AG09309 (cell line): ENCODE results near the gene DHRSX.
A peak's percentile ranks its signal among the peaks of the same experiment; 100 is the strongest.
"Not testable (repeated sequence)": the region's sequence is repeated elsewhere in the genome, so short reads cannot be mapped to it uniquely, and the experiment has no call there.

Experiments used
- DNase-seq: peaks from one replicate; pipeline ENCODE4 v3.0.0-alpha.2; 2010; ENCODE audit warnings: low read depth
- H3K4me3 ChIP-seq: 2 replicates; pipeline ENCODE4 v1.5.1; 2011; ENCODE audit warnings: mild to moderate bottlenecking, low read depth, low read length, moderate library complexity; ENCODE audit not compliant: control insufficient read depth
- TF ChIP-seq, protein P1 (sequence below): IDR thresholded peaks from 2 replicates; pipeline ENCODE4 v1.5.1; 2011; ENCODE audit warnings: mild to moderate bottlenecking, low read depth, low read length, inconsistent platforms; ENCODE audit not compliant: insufficient read depth, control insufficient read depth; ENCODE audit errors: missing control alignments

DHRSX gene

DNA sequence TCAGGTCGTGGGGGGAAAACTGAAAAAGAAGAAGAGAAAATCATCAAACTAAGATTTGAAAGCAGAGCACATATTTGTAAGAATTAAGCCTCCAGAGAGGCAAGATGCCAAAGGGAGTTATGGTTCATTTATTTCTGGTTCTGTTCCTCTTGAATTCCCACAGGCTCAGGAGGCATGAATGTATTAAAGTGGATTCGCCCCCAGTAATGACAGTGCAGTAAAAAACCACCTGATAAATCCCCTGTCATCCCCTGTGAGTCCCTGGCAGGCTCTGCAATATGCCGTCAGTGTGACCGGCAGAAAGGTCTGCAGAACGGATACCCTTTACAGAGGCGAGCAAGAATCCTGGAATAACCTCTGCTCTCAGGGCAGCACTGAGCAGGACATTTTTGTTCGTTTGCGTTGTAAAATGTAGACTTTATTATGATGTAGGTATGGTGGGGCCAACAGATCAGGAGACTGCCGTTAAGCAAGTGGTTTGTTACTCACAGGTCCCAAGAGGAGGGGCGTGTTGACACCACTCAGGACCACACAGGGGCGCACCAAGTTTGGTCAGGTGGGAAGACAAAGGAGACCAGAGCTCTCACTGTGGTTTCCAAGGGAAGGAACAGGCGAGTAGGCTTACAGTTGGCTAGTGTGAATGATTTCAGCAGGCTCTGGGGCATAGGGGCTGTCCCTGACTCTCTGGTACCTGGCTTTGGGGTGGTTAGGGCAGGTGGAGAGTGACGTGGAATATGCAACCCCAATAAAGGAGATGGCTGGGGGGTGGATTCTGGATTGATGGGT lies 75.3 kb downstream of the DHRSX start:
- no peak overlapping the region for H3K4me3 ChIP-seq
- TF ChIP-seq, protein P1, sequence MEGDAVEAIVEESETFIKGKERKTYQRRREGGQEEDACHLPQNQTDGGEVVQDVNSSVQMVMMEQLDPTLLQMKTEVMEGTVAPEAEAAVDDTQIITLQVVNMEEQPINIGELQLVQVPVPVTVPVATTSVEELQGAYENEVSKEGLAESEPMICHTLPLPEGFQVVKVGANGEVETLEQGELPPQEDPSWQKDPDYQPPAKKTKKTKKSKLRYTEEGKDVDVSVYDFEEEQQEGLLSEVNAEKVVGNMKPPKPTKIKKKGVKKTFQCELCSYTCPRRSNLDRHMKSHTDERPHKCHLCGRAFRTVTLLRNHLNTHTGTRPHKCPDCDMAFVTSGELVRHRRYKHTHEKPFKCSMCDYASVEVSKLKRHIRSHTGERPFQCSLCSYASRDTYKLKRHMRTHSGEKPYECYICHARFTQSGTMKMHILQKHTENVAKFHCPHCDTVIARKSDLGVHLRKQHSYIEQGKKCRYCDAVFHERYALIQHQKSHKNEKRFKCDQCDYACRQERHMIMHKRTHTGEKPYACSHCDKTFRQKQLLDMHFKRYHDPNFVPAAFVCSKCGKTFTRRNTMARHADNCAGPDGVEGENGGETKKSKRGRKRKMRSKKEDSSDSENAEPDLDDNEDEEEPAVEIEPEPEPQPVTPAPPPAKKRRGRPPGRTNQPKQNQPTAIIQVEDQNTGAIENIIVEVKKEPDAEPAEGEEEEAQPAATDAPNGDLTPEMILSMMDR, result no peak
- DNase-seq, result no peak

DNA sequence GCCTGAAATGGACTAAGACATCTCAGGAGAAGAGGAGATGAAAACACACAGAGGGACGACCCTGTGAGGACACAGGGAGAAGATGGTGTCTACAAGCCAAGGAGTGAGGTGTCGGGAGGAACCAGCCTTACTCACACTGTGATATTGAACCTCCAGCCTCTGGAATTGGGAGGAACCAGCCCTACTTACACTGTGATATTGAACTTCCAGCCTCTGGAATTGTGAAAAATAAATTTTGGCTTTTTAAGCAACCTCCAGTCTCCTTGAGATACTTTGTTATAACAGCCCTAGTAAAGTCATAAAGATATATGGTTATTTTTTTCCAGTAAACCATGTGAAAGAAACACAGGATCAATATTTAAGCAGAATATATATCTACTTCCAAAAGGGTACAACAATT lies 76.5 kb downstream of the DHRSX start:
- no peak overlapping the region for H3K4me3 ChIP-seq
- no peak for DNase-seq
- TF ChIP-seq, protein P1, result no peak

DNA sequence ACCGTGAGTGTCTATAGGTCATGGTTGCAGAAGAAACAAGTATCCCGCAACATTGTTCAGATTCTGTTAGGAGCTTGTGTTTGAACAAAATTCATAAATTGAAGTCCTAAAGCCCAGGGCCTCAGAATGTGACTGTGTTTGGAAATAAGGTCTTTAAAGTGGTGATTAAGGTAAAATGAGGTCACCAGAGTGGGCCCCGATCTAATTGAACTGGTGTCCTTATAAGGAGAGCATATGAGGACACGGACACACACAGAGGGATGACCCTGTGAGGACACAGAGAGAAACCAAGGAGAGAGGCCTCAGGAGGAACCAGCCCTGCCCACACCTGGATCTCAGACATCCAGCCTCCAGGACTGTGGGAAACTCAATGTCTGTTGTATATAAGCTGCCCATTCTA lies 76.9 kb downstream of the DHRSX start:
- TF ChIP-seq, protein P1, result no peak
- no peak for DNase-seq
- H3K4me3 ChIP-seq, result no peak overlapping the region

DNA sequence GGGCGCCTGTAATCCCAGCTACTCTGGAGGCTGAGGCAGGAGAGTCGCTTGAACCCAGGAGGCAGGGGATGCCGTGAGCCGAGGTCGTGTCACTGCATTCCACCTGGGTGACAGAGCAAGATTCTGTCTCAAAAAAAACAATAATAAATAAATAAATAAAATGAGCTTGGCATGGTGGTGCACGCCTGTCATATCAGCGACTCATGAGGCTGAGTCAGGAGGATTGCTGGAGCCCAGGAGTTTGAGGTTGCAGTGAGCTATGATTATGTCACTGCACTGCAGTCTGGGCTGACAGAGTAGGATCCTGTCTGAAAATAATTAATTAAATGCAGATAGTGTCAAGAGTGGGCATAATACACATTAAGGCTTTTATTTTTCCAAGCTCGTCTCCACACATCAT lies 77.5 kb downstream of the DHRSX start:
- no peak overlapping the region for H3K4me3 ChIP-seq
- TF ChIP-seq, protein P1, result no peak
- DNase-seq, result peak; percentile 8

DNA sequence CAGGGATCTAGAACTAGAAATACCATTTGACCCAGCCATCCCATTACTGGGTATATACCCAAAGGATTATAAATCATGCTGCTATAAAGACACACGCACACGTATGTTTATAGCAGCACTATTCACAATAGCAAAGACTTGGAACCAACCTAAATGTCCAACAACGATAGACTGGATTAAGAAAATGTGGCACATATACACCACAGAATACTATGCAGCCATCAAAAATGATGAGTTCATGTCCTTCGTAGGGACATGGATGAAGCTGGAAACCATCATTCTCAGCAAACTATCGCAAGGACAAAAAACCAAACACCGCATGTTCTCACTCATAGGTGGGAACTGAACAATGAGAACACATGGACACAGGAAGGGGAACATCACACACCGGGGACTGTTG lies 81.4 kb downstream of the DHRSX start:
- not testable (repeated sequence) for H3K4me3 ChIP-seq, DNase-seq

DNA sequence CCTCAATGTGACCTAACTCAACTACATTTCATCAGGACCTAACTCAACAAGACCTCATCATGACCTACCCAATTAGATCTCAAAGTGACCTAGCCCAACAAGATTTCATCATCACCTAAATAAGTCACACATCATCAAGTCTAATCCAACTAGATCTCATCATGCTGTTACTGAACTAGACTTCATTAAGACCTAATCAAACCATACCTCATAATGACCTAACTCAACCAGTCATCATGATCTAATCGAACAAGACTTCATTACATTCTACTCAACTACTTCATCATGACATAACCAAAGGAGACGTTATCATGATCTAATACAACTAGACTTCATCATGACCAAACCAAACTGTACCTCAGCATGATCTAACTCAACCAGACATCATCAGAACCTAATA lies 82.8 kb downstream of the DHRSX start:
- DNase-seq, result no peak
- TF ChIP-seq, protein P1, result no peak
- no peak overlapping the region for H3K4me3 ChIP-seq

DNA sequence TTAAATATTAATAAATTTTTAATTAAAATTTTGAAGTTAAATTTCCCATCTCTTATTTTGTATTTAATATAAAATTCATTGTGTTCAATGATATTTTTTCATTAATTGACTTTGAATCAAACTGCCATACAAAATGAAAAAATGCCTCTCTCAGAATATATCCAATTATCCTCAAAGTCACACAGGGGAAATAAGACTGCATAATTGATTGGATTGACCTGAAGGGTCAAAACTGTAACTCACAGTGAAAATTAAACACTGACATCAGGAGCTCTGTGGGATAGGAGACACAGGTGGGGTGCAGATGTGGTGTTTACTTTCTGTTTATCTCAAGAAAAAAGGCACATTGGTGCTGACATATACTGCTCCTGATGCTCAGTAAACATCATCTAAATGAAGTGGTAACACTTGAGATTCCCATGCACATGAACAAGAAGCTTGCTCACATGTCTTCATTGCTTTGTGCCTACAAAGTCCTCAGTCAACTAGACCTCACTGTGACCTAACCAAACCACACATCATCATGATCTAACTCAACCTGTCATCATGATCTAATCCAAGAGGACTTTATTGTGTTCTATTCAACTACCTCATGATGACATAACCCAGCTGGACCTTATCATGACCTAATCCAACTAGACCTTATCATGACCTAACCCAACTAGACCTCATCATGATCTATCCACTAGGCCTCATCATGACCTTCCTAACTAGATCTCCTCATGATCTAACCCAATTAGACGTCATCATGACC lies 83.7 kb downstream of the DHRSX start:
- no peak overlapping the region for H3K4me3 ChIP-seq
- TF ChIP-seq, protein P1, result no peak
- DNase-seq, result no peak
